Measurements from ENCODE around the gene FRMD1. TPM values are rescaled to one million over a fixed set of nuclear protein-coding genes. Genes with fewer than 3 reads are reported as not detected.

FRMD1 gene
- total RNA-seq, 2 donors from 2014 or later: 22.8 to 35.5 TPM

DNA sequence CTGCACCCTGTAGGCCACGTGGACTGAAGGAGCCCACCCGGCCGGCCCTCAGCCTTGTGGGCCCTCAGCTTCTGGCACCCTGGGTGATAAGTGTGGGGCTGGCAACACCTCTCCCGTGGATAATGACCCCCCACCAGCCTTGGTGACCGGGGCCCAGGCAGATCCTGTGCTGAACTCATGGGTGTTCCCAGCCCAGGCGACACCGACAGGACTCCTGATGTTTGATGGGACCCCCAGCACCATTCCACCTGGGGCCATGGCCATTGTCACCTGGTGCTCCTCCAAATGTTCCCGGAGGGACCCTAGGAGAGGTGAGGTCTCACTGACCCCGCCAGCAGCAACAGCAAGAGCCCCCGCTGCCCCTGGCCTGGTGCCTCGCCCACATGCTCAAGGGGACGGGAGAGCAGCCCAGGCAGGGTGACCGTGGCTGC is 19.4 kb upstream of the FRMD1 start:
- DNase-seq (no peak), ATAC-seq (no peak)
- intact Hi-C loops (cut with DNase I, micrococcal nuclease): no loop called here

- ATAC-seq (no peak), DNase-seq (peak in 1 of 2 donors; percentile 3)
- intact Hi-C loops (cut with DNase I, micrococcal nuclease): no loop called here
Measured at GRCh38 chr6:168097621-168098430, 18.8 kb upstream of the FRMD1 start.

GRCh38 chr6:168097221-168097620 is 18.2 kb upstream of the FRMD1 start:
- DNase-seq (peak in 1 of 2 donors; percentile 1), ATAC-seq (no peak)
- intact Hi-C loops (cut with DNase I, micrococcal nuclease): no loop called here

- intact Hi-C loops (cut with DNase I, micrococcal nuclease): no loop called here
- DNase-seq (peak; percentile 3 to 21), ATAC-seq (no peak)
Measured at GRCh38 chr6:168096271-168096764, 17.3 kb upstream of the FRMD1 start.

DNA sequence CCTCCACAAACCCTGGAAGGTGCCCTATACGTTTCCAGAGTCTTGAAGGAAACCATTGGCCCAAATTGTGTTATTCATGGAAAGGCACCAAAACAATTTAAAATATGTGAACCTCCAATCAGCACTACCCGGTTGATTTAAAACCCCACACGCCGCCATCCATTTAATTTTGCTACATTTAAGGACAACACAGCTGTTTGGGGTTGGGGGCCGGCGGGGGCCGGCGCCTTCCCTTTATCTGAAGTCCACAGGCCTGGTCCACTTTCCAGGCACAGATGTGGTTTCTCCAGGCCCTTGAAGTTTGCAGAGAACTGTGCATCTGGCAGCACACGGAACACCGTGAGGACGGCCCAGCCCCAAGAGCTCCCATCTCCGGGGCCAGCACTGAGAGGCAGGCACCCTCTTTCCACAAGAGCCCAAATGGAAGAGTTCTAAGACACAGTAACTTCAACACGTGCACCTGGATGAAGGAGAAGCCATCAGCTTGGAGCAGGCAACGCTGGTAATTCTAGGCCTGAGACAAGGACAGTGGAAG is 16.8 kb upstream of the FRMD1 start:
- intact Hi-C loops (cut with DNase I, micrococcal nuclease): no loop called here
- no peak for ATAC-seq
- peak in 1 of 2 donors; percentile 2 for DNase-seq

- ATAC-seq (no peak), DNase-seq (peak; percentile 0 to 23)
- intact Hi-C loops (cut with DNase I, micrococcal nuclease): no loop called here
Measured at GRCh38 chr6:168095171-168095691, 16.2 kb upstream of the FRMD1 start.

DNA sequence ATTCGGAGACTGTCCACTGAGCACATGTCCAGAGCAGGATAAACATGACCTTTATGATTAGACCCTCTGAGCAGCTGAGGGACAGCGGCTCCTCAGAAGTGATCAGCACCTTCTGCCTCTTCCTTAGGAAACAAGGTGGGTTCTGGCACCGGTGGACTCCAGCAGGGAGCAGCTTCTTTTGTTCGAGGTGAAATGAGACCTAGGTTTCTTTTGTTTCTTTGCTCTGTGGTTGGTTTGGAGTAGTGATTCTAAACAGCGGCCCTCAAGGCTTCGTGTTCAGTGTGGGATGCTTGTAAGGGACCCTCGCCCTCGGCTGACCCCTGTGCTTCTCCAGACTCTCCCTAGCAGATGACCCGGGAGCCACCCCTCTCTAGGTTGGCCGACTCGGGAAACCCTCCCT is 14.6 kb upstream of the FRMD1 start:
- ATAC-seq (no peak), DNase-seq (no peak)
- intact Hi-C loops (cut with DNase I, micrococcal nuclease): no loop called here

DNA sequence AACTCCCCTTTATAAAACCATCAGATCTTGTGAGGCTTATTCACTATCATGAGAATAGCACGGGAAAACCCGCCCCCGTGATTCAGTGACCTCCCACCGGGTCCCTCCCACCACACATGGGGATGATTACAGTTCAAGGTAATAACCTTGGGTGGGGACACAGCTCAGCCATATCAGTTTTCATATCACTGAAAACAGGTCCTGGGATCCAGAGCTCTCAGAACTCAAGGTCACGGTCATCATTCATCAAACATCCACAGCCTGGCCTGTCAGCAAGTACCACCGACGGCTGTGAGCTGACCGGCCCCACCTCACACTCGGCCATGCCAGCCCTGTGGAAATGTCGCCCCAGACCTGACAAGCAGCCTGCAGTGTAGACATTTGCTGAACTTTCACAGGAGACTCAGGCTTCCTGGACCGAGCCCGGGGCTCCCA is 14.1 kb upstream of the FRMD1 start:
- intact Hi-C loops (cut with DNase I, micrococcal nuclease): no loop called here
- ATAC-seq: peak; percentile 84
- DNase-seq: peak; percentile 81 to 83

DNA sequence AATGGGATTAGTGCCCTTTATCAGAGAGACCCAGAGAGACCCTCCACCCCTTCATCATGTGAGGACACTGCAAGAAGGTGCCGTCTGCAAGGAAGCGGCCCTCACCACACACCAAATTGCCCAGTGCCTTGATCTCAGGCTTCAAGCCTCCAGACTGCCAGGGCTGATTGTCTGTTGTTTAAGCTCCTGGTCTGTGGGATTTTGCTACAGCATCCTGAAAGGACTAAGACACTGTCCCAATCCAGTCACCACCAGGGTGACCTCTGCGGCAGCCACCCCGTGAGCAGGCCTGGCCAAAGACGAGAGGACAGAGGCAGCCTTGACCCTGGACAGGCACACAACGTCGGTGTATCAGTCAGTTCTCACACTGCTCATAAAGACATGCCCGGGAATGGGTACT is 13.5 kb upstream of the FRMD1 start:
- DNase-seq (no peak), ATAC-seq (no peak)
- intact Hi-C loops (cut with DNase I, micrococcal nuclease): no loop called here

DNA sequence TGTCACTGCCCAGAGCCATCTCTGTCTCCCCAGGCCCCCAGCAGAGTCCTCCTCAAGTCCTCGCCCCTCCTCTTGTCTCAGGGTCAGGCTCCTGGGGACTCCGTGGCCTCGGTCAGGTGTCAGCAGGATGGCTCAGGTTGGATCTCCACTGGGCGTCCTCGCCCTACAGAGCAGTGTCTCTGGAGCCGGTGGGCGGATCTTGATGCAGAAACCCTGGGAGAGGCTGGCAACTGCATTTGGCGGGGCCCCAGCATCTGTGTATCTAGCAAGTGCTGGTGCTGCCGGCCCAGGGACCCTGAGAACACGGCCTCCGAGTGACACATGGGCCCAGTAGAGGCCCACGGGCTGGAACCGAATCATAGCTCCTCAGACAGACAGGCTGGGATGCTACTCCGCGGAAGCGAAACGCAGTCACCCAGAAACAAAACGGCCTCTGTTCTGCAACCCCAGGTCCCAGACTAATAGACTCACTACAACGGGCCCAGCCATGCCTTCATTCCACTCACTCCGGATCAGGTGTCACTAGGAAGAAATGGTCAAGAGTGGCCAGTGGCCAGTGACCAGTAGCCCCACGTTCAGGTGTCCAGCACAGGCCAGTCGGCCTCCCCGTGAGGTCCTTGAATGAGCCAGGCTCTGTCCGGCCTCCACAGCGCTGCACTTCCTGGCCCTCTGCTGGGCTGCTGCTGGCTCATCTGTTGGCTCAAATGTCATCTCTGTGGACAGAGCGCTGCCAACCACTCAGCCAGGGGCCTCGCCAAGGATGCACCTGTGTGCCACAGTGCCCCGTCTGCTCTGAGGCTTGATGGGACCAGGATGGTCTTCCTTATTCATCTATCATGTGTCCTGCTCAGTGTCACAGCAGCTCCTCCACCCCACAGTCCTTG is 12.6 kb upstream of the FRMD1 start:
- ATAC-seq (no peak), DNase-seq (no peak)
- intact Hi-C loops (cut with DNase I, micrococcal nuclease): no loop called here

DNA sequence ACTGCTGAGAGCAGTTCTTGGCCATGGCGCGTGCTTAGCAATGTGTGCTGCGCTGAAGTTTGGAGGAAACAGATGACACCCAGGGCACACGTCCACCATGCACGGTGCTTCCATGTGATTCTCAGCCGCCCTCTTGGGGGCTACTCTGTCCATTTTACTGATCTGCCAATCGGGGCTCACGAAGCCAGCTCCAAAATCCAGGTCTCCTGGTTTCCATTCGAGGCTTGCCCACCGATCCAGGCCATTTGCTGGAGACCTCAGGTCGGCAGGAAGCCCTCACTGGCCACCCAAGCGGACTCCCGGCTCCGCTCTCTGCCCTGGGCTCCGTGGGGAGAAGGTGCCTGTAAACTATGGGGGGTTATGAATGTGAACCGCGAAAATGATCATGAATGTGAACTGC is 11.7 kb upstream of the FRMD1 start:
- intact Hi-C loops (cut with DNase I, micrococcal nuclease): no loop called here
- no peak for DNase-seq
- no peak for ATAC-seq

DNA sequence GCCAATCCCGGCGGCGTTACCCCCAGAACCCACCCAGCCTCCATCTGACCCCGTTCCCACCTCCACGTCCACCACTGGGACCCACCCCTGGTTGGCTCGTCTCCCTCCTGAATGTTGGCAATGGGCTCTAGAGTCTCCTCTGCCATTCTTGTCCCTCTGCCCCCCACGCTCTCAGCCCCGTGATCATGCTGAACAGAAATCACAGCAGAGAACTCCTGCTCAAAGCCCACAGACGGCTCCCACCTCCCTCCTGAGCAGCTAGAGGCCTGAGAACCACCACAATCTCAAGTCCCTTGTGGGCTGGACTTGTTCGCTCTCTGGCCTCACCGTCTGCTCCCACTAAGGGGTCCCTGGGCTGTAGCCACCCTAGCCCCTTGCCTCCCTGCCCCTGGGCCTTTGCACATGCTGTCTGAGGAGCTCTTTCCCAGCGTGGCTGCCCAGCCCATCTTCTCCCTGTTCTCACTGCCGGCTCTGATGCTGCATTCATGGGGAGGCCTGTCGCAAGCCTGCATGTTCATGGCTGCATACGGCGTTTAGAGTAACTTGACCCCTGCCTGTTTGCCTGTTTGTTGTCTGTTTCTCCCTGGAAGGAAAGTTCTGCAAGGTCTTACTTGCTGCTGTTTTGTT is 11.2 kb upstream of the FRMD1 start:
- intact Hi-C loops (cut with DNase I, micrococcal nuclease): no loop called here
- DNase-seq: no peak

DNA sequence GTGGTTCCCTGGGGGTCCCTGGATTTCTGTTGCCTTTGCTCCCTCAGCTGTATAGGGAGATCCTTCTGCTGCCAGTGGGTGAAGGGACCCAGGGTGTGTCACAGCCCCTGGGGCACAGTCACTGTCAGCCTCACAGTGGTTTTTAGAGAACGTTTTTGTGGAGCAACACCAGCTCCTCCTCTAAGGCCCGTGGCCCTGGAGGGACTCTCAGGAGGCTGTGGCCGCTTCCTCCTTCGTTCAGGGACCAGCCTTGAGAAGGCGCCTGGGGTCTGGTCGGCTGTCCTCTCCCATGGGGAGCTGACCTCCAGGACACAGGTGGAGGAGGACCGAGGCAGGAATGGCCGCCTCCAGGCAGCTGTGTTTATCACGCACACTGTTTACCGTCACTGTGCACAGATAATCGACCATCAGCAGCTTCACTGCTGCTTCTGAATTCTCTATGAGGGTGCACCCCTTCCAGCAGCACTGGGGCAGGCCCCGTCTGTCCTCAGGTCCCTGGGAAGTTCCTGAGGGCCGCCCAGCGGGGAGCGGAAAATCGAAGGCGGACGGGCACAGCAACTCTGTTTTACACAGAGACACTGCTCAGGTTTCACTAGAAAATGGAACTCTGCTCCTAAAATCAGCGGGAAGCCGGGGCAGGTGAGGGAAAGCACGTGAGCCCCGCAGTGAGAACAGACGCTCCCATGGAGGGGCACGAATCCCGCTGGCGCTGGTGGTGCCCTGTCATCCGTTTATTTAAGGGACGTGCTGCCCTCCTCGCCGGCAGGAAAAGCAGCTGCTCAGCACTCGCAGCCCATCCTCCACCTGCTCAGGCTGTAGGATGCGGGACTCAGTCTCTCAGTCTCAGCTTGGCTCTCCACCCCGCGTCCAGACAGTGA is 10.4 kb upstream of the FRMD1 start:
- DNase-seq (no peak), ATAC-seq (no peak)
- intact Hi-C loops (cut with DNase I, micrococcal nuclease): no loop called here

More for the DNA sequence above, 11.2 kb upstream of the FRMD1 start:
- no peak for ATAC-seq

DNA sequence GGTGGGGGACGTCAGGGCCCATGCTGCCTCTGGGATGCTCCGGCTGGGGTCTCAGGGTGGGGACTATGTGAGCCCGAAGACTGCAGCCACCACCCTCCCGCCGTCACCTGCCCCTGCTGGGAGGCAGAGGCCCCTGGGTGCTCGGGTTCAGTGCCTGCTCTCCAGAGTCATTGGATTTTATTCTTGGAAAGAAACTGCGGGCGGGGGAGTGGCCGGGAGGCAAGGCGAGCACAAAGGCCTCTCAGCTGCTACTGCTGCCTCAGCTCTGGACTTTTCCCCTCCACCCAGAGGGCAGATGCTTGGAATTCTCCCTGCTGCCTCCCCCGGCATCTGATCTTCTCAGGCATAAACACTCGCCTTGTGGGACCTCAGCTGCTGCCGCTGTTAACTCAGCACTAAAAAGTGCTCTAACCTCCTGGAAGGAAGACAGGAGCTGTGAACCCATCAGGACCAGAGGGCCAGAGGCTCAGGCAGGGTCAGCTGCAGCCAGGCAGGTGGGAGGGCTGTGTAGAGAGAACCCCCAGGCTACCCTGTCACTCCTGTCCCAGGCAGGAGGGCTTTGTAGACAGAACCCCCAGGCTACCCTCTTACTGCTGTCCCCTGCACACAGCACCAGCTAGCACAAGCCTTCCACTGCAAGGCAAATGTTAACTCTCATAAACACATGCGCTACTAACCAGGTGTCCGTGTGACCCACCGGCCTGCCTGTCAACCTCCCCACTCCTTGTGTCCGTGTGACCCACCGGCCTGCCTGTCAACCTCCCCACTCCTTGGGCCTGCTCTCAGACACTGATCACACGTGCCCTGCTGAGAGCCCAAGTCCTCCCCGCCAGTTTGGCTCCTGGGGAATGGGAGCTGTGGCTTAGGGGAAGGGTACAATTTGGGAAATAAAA is 9.4 kb upstream of the FRMD1 start:
- intact Hi-C loops (cut with DNase I, micrococcal nuclease): no loop called here
- ATAC-seq (peak; percentile 72), DNase-seq (peak; percentile 65 to 70)

GRCh38 chr6:168087436-168088160 is 8.6 kb upstream of the FRMD1 start:
- DNase-seq: no peak
- peak; percentile 47 for ATAC-seq
- intact Hi-C loops (cut with DNase I, micrococcal nuclease): no loop called here

GRCh38 chr6:168086616-168087015 is 7.6 kb upstream of the FRMD1 start:
- intact Hi-C loops (cut with DNase I, micrococcal nuclease): no loop called here
- no peak for DNase-seq
- ATAC-seq: no peak

All from left colon (tissue), 2 donors.